Liver (tissue), 9 donors: ENCODE results near the gene TMCC2. TPM values are rescaled to one million over a fixed set of nuclear protein-coding genes. Genes with fewer than 3 reads are reported as not detected.

ENCODE experiments used
- DNase-seq: peaks from one replicate; pipeline ENCODE4 v3.0.0-alpha.2; 2017; ENCODE audit warnings: low spot score
- H3K27ac ChIP-seq, 2 donors: one replicate each; pipeline ENCODE4 v1.7.0; 2013; ENCODE audit warnings: inconsistent platforms in 2 of 2, low read length in 2 of 2, control low read depth in 1 of 2, low read depth in 1 of 2, mild to moderate bottlenecking in 1 of 2
- H3K27me3 ChIP-seq, 4 donors: one replicate each; pipeline versions ENCODE4 v1.6.1 to v1.7.0; 2013; ENCODE audit warnings: low read length in 3 of 4, inconsistent platforms in 1 of 4, mild to moderate bottlenecking in 1 of 4, moderate library complexity in 1 of 4; ENCODE audit not compliant: control insufficient read depth in 4 of 4, insufficient read depth in 4 of 4
- H3K36me3 ChIP-seq, 4 donors: one replicate each; pipeline versions ENCODE4 v1.6.1 to v1.7.0; 2013; ENCODE audit warnings: low read length in 3 of 4, mild to moderate bottlenecking in 3 of 4, low read depth in 1 of 4, moderate library complexity in 1 of 4; ENCODE audit not compliant: control insufficient read depth in 4 of 4, insufficient read depth in 3 of 4
- H3K4me1 ChIP-seq, 4 donors: one replicate each; pipeline versions ENCODE4 v1.6.1 to v1.7.0; 2013; ENCODE audit warnings: low read length in 3 of 4, mild to moderate bottlenecking in 3 of 4, moderate library complexity in 1 of 4; ENCODE audit not compliant: control insufficient read depth in 4 of 4, insufficient read depth in 4 of 4
- H3K4me3 ChIP-seq, 3 donors: one replicate each; pipeline versions ENCODE4 v1.6.1 to v1.7.0; 2013; ENCODE audit warnings: low read length in 3 of 3, control low read depth in 1 of 3, low read depth in 1 of 3, mild to moderate bottlenecking in 1 of 3
- H3K9ac ChIP-seq, 2 donors: one replicate each; pipeline ENCODE4 v1.7.0; 2013; ENCODE audit warnings: low read length in 2 of 2, mild to moderate bottlenecking in 2 of 2, moderate library complexity in 2 of 2, control low read depth in 1 of 2, low read depth in 1 of 2
- H3K9me3 ChIP-seq, 4 donors: one replicate each; pipeline versions ENCODE4 v1.6.1 to v1.7.0; 2013; ENCODE audit warnings: low read length in 3 of 4; ENCODE audit not compliant: control insufficient read depth in 4 of 4
- EGR1 ChIP-seq, 2 donors: IDR thresholded peaks; 2 replicates each; pipeline ENCODE4 v1.6.1; 2016 to 2018; ENCODE audit warnings: antibody characterized with exemption in 2 of 2, low read depth in 2 of 2
- FOXA1 ChIP-seq: IDR thresholded peaks from 2 replicates; pipeline ENCODE4 v1.6.1; 2016; ENCODE audit warnings: antibody characterized with exemption
- FOXA2 ChIP-seq: IDR thresholded peaks from 2 replicates; pipeline ENCODE4 v1.6.1; 2016; ENCODE audit warnings: antibody characterized with exemption
- GABPA ChIP-seq, 2 donors: IDR thresholded peaks in 1 of 2; conservative IDR thresholded peaks in 1 of 2; 2 replicates each; pipeline ENCODE4 v1.6.1; 2016; ENCODE audit warnings: antibody characterized with exemption in 2 of 2, mild to moderate bottlenecking in 1 of 2, moderate library complexity in 1 of 2
- HNF4A ChIP-seq, 2 donors: conservative IDR thresholded peaks; 2 replicates each; pipeline ENCODE4 v1.6.1; 2016; ENCODE audit warnings: antibody characterized with exemption in 2 of 2, mild to moderate bottlenecking in 2 of 2
- HNF4G ChIP-seq: IDR thresholded peaks from 2 replicates; pipeline ENCODE4 v1.6.1; 2016; ENCODE audit warnings: antibody characterized with exemption
- JUND ChIP-seq, 2 donors: IDR thresholded peaks; 2 replicates each; pipeline ENCODE4 v1.6.1; 2016; ENCODE audit warnings: antibody characterized with exemption in 2 of 2
- NR2F2 ChIP-seq: IDR thresholded peaks from 2 replicates; pipeline ENCODE4 v1.6.1; 2016; ENCODE audit warnings: antibody characterized with exemption
- RAD21 ChIP-seq, 2 donors: IDR thresholded peaks; 2 replicates each; pipeline ENCODE4 v1.6.1; 2016; ENCODE audit warnings: antibody characterized with exemption in 2 of 2, mild to moderate bottlenecking in 2 of 2
- RXRA ChIP-seq, 2 donors: IDR thresholded peaks; 2 replicates each; pipeline ENCODE4 v1.6.1; 2017 to 2018; ENCODE audit warnings: antibody characterized with exemption in 2 of 2, mild to moderate bottlenecking in 1 of 2
- SP1 ChIP-seq: IDR thresholded peaks from 2 replicates; pipeline ENCODE4 v1.6.1; 2018; ENCODE audit warnings: antibody characterized with exemption, mild to moderate bottlenecking
- TAF1 ChIP-seq: conservative IDR thresholded peaks from 2 replicates; pipeline ENCODE4 v1.6.1; 2016; ENCODE audit warnings: antibody characterized with exemption, mild to moderate bottlenecking
- YY1 ChIP-seq: IDR thresholded peaks from 2 replicates; pipeline ENCODE4 v1.6.1; 2016; ENCODE audit warnings: antibody characterized with exemption, mild to moderate bottlenecking
- WGBS: extraction: QIAGEN DNeasy Blood & Tissue Kit; methylation state at CpG from one replicate; pipeline ENCODE4 v1.1.7; 2013; 5-methylcytosine and 5-hydroxymethylcytosine counted together
- polyA plus RNA-seq, 2 donors: library from polyadenylated mRNA; stranded (reverse) in 1 of 2; unstranded in 1 of 2; fragments of 200-250 nt in 1 of 2; fragments of >200 nt in 1 of 2; fragmentation: Nextera tagmentation in 1 of 2; extraction: Ambion mirVana in 1 of 2; gene quantifications; one replicate each; pipeline versions ENCODE4 v1.2.1 to v1.2.3, GENCODE V29; 2013 to 2015
- total RNA-seq, 2 donors: library from RNA; depleted of rRNA; stranded (reverse); fragments of >200 nt; gene quantifications; one replicate each; pipeline ENCODE4 v1.2.3, GENCODE V29; 2014
- TF ChIP-seq, protein P1 (sequence below): IDR thresholded peaks from 2 replicates; pipeline ENCODE4 v1.6.1; 2016; ENCODE audit warnings: antibody characterized with exemption
- TF ChIP-seq, protein P2 (sequence below): IDR thresholded peaks from 2 replicates; pipeline ENCODE4 v1.6.1; 2016; ENCODE audit warnings: antibody characterized with exemption, mild to moderate bottlenecking
- TF ChIP-seq, protein P3 (sequence below): IDR thresholded peaks from 2 replicates; pipeline ENCODE4 v1.6.1; 2016; ENCODE audit warnings: antibody characterized with exemption
- TF ChIP-seq, protein P4 (sequence below): IDR thresholded peaks from 2 replicates; pipeline ENCODE4 v1.6.1; 2016; ENCODE audit warnings: antibody characterized with exemption
- TF ChIP-seq, protein P5 (sequence below): fragments of 150-350 bp; IDR thresholded peaks from 2 replicates; pipeline ENCODE4 v1.5.1; 2017; ENCODE audit warnings: improper control_type of control experiment, low read depth, low read length; ENCODE audit not compliant: missing input control
- donor health status: healthy.
- donor health status: healthy.
- donor health status: healthy.
- donor health status: healthy.
- donor health status: healthy.

The TMCC2 gene
- total and polyA plus RNA-seq, 4 donors: 0.06 to 452 (median 0.21) TPM

DNA sequence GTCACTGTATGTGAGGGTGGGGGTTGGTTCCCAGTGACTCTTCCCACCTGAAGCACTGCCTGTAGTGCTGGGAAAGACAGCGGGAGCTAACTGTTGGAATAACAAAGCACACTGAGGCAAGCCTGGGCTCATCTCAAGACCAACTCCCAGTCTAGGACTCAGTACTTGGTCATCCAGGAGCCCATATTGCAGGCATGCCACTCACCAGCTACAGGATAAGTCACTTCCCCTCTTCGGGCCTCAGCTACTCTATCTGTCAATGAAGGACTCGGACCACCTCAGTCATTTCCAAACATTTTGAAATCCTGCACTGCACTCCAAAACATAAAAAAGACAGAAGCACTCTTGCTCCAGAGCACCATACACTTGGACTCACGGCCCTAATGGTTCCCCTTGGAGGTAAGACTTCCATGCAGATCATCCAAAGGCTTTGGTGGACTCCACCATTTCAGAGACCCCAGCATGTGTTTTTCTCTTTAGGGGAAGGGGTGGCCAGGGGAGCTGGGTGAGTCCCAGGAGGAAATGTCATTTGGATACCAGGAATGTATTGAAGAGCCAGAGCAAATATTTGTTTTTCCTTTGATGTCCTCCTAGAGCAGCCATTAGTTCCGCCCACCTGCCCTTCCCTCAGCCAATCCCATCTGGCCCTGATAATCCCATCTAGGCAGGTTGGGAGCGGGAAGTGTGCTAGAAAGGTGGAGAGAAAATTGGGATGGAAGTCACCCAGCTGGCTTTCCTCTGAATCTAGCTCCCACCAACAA is 90.7 kb downstream of the TMCC2 start:
- DNase-seq: no peak
- Histone ChIP-seq H3K4me1 (peaks cover 22 to 59% (median 48%) of the 10 kb centered on the region in 4 donors), H3K9me3 (no peaks in the 10 kb centered on the region), H3K27ac (peak overlapping the region; percentile 25 to 86), H3K27me3 (no peaks in the 10 kb centered on the region), H3K9ac (no peak overlapping the region), H3K4me3 (peak overlapping the region; percentile 22 to 29 (median 25)), H3K36me3 (no peaks in the 10 kb centered on the region)
- TF ChIP-seq, protein P1, sequence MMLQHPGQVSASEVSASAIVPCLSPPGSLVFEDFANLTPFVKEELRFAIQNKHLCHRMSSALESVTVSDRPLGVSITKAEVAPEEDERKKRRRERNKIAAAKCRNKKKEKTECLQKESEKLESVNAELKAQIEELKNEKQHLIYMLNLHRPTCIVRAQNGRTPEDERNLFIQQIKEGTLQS: no peak
- TF ChIP-seq RXRA (IDR thresholded peaks at IDR 0.05): peak in 1 of 2 donors; percentile 63
- no peak for TF ChIP-seq JUND (IDR thresholded peaks at IDR 0.05)
- TF ChIP-seq RAD21 (IDR thresholded peaks at IDR 0.05): no peak
- TF ChIP-seq GABPA (IDR thresholded peaks at IDR 0.05 in 1 of 2, conservative IDR thresholded peaks at IDR 0.05 in 1 of 2): no peak
- peak; percentile 90 for TF ChIP-seq YY1
- TF ChIP-seq, protein P2, sequence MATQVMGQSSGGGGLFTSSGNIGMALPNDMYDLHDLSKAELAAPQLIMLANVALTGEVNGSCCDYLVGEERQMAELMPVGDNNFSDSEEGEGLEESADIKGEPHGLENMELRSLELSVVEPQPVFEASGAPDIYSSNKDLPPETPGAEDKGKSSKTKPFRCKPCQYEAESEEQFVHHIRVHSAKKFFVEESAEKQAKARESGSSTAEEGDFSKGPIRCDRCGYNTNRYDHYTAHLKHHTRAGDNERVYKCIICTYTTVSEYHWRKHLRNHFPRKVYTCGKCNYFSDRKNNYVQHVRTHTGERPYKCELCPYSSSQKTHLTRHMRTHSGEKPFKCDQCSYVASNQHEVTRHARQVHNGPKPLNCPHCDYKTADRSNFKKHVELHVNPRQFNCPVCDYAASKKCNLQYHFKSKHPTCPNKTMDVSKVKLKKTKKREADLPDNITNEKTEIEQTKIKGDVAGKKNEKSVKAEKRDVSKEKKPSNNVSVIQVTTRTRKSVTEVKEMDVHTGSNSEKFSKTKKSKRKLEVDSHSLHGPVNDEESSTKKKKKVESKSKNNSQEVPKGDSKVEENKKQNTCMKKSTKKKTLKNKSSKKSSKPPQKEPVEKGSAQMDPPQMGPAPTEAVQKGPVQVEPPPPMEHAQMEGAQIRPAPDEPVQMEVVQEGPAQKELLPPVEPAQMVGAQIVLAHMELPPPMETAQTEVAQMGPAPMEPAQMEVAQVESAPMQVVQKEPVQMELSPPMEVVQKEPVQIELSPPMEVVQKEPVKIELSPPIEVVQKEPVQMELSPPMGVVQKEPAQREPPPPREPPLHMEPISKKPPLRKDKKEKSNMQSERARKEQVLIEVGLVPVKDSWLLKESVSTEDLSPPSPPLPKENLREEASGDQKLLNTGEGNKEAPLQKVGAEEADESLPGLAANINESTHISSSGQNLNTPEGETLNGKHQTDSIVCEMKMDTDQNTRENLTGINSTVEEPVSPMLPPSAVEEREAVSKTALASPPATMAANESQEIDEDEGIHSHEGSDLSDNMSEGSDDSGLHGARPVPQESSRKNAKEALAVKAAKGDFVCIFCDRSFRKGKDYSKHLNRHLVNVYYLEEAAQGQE: no peak
- no peak for TF ChIP-seq NR2F2
- TF ChIP-seq EGR1 (IDR thresholded peaks at IDR 0.05; ENCODE audit: low read depth in 2 of 2): peak; percentile 63 to 83
- TF ChIP-seq, protein P3, sequence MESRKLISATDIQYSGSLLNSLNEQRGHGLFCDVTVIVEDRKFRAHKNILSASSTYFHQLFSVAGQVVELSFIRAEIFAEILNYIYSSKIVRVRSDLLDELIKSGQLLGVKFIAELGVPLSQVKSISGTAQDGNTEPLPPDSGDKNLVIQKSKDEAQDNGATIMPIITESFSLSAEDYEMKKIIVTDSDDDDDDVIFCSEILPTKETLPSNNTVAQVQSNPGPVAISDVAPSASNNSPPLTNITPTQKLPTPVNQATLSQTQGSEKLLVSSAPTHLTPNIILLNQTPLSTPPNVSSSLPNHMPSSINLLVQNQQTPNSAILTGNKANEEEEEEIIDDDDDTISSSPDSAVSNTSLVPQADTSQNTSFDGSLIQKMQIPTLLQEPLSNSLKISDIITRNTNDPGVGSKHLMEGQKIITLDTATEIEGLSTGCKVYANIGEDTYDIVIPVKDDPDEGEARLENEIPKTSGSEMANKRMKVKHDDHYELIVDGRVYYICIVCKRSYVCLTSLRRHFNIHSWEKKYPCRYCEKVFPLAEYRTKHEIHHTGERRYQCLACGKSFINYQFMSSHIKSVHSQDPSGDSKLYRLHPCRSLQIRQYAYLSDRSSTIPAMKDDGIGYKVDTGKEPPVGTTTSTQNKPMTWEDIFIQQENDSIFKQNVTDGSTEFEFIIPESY: no peak
- no peak for TF ChIP-seq HNF4G
- TF ChIP-seq TAF1: no peak
- no peak for TF ChIP-seq FOXA1
- peak; percentile 53 for TF ChIP-seq SP1
- TF ChIP-seq HNF4A (conservative IDR thresholded peaks at IDR 0.05): peak; percentile 36 to 42
- TF ChIP-seq, protein P4, sequence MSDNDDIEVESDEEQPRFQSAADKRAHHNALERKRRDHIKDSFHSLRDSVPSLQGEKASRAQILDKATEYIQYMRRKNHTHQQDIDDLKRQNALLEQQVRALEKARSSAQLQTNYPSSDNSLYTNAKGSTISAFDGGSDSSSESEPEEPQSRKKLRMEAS: peak; percentile 67
- TF ChIP-seq, protein P5, sequence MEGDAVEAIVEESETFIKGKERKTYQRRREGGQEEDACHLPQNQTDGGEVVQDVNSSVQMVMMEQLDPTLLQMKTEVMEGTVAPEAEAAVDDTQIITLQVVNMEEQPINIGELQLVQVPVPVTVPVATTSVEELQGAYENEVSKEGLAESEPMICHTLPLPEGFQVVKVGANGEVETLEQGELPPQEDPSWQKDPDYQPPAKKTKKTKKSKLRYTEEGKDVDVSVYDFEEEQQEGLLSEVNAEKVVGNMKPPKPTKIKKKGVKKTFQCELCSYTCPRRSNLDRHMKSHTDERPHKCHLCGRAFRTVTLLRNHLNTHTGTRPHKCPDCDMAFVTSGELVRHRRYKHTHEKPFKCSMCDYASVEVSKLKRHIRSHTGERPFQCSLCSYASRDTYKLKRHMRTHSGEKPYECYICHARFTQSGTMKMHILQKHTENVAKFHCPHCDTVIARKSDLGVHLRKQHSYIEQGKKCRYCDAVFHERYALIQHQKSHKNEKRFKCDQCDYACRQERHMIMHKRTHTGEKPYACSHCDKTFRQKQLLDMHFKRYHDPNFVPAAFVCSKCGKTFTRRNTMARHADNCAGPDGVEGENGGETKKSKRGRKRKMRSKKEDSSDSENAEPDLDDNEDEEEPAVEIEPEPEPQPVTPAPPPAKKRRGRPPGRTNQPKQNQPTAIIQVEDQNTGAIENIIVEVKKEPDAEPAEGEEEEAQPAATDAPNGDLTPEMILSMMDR: no peak
- no peak for TF ChIP-seq FOXA2
- WGBS: 35% methylated on average over 6 of the region's 6 CpGs
